ENCODE measurements around the gene ERF.

The ERF gene

DNA sequence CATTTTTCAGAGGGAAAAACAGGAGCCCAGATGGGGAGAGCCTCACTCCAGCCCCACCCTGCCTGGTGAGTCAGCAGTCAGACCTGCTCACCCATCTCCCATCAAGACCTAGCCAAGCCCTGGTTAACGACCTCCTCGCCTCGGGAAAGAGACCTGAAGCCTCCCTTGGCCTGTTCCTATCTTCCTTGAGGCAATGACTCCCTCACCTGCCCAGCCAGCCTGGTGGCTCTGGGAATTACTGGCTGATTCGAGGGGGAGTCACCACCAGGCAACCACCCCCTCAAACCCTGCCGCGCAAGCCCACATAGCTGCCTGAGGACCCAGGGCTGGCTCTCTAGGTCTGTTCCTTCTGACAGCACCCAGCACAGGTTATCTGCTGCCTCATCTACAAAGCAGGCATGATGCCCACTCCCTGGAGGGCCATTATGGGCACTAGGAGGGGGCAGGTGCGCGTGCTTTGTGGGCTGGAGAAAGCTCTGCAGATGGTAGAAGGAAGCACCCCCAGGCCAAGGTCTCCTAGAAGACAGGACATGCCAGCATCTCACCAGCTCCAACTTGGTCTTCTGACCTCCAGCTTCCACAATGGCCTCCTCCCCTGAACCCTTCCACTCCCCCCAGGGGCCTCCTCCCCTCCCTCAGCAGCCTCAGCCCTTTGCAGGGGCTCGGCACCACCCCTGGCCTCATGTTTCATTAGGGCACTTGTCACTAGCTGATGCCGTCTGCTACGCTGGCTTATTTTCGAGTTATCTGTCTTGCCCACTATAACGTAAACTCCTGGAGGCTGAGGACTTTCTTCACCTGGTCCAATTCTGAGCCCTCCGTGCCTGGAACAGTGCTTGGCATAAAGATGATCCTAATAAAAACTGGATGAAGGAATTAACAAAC lies 47.8 kb downstream of the ERF start:
- Mint-ChIP-seq H3K27me3 (no peaks in the 10 kb centered on the region), H3K4me1 (ENCODE audit: low read depth in 2 of 2) (peaks cover 47 to 61% of the 10 kb centered on the region in 2 donors), H3K36me3 (ENCODE audit: insufficient read depth) (peaks cover 96% of the 10 kb centered on the region), H3K4me3 (peak overlapping the region; percentile 59 to 67), H3K27ac (peak overlapping the region; percentile 88 to 89), H3K9me3 (no peaks in the 10 kb centered on the region)
- ATAC-seq (replicated peaks) (peak; percentile 20), DNase-seq (no peak)

DNA sequence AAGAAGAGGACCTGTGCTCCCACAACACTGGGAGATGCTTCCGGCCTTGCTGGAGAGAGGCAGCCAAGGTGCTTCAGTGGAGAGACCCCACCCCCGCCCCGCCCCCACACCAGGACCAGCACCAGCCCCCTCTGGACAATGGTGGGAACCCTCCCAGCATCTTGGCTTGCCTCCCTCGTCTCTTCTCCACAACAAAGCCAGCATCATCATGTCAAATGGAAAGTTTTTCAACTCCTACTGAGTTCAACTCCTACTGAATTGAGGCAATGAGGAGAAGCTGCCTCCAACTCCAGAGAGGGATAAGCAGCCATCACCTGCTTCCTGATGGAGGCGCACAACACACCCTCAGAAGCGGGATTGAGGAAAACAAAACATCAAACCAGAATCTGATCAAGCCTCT lies 50.3 kb downstream of the ERF start:
- Mint-ChIP-seq H3K36me3 (ENCODE audit: insufficient read depth) (peaks cover 85% of the 10 kb centered on the region), H3K4me3 (no peak overlapping the region), H3K27ac (peak overlapping the region; percentile 8 to 93), H3K9me3 (no peaks in the 10 kb centered on the region), H3K4me1 (ENCODE audit: low read depth in 2 of 2) (peaks cover 68 to 78% of the 10 kb centered on the region in 2 donors), H3K27me3 (no peaks in the 10 kb centered on the region)
- no peak for ATAC-seq (replicated peaks)
- DNase-seq: no peak

DNA sequence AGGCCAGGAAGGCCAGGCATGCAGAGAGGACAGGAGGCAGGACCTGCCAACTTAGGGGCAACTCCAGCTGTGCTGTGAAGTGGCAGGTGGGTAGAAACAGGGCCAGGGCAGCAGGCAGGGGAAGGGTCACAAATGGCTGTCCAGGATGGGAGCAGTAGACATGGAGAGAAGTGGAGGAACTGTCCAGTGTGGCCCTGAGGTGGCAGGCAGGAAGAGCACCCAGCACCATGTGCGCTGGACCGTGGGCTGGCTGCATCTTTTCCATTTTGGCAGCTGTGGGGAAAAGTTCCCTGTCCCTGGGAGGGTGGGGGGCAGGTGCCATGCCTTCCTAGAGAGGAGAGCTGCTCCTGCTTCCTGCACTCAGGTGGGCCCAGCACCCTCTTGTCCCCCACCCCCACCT lies 51.2 kb downstream of the ERF start:
- H3K9me3 Mint-ChIP-seq: no peaks in the 10 kb centered on the region
- H3K36me3 Mint-ChIP-seq (ENCODE audit: insufficient read depth): peaks cover 83% of the 10 kb centered on the region
- no peak for ATAC-seq (replicated peaks)
- H3K4me1 Mint-ChIP-seq (ENCODE audit: low read depth in 2 of 2): peaks cover 75 to 87% of the 10 kb centered on the region in 2 donors
- no peaks in the 10 kb centered on the region for H3K27me3 Mint-ChIP-seq
- H3K27ac Mint-ChIP-seq: peak overlapping the region; percentile 93
- peak overlapping the region in 1 of 2 donors; percentile 83 for H3K4me3 Mint-ChIP-seq
- DNase-seq: no peak

DNA sequence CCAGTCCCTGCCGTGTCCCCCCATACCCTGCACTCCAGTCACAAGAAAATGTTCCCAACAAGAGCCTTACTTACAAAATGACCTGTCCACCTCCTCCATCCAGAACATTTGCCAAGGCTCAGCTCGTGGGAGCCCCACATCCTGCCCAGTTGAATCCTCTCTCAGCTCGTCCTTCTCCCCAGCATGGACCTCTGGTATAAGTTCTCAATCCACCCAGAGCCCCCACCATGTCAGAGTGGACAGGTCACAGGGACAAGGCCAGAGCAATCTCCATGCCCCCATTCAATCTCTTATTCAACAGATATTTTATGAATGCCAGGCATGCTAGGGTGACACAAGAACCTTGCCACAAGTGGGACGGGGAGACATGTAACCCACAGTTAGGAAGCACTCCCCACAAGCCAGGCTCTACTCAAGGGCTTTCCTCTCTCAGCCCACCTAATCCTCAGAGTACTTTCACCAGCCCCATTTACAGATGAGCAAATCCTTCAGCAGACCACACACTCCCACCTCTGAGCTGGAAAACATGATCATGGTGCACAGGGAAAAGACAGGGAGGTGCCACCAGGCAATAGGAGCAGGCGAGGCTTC lies 52.5 kb downstream of the ERF start:
- peak overlapping the region; percentile 83 to 96 for H3K4me3 Mint-ChIP-seq
- H3K36me3 Mint-ChIP-seq (ENCODE audit: insufficient read depth): peaks cover 82% of the 10 kb centered on the region
- H3K27me3 Mint-ChIP-seq: no peaks in the 10 kb centered on the region
- ATAC-seq (replicated peaks): no peak
- H3K27ac Mint-ChIP-seq: peak overlapping the region; percentile 93
- H3K4me1 Mint-ChIP-seq (ENCODE audit: low read depth in 2 of 2): peaks cover 69 to 80% of the 10 kb centered on the region in 2 donors
- no peak for DNase-seq
- no peaks in the 10 kb centered on the region for H3K9me3 Mint-ChIP-seq

DNA sequence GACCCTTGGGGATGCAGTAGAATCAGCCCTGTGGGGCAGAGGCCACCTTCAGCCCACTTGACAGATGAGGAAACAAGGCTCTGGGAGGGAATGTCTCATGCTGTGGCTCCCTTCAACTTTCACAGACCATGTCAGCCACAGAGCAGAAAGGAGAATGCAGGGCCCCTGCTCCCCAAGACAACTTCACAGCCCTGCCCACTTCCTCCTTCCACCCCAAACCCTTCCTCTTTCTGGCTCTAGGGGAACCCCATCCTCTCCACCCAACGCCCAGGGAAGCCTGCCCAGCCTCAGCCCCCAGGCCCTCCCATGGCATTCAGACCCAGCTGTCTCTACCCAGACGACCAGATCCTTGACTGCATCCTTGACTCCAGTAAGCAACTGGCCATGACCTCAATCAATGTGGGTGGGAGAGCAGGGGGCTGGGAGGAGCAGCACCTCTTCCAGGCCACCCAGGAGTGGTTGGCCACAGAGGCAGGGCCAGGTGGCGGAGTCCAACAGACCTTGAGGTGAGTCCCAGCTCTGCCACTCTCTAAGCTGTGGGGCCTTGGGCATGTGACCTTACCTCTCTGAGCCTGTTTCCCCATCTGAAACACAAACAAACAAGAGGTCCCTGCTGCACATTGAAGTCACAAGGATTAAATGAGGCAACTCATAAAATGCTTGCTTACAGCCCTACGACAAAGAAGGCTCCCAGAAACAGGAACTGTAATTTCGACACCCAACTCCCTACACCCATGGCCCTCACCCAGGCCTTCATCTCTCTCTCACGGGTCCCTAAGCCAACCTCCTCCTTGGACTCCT lies 53.2 kb downstream of the ERF start:
- Mint-ChIP-seq H3K27me3 (no peaks in the 10 kb centered on the region), H3K27ac (peak overlapping the region; percentile 93), H3K4me3 (peak overlapping the region; percentile 83 to 96), H3K9me3 (no peaks in the 10 kb centered on the region), H3K36me3 (ENCODE audit: insufficient read depth) (peaks cover 80% of the 10 kb centered on the region), H3K4me1 (ENCODE audit: low read depth in 2 of 2) (peaks cover 75 to 84% of the 10 kb centered on the region in 2 donors)
- peak; percentile 59 to 63 (median 60) for DNase-seq
- peak; percentile 62 for ATAC-seq (replicated peaks)

DNA sequence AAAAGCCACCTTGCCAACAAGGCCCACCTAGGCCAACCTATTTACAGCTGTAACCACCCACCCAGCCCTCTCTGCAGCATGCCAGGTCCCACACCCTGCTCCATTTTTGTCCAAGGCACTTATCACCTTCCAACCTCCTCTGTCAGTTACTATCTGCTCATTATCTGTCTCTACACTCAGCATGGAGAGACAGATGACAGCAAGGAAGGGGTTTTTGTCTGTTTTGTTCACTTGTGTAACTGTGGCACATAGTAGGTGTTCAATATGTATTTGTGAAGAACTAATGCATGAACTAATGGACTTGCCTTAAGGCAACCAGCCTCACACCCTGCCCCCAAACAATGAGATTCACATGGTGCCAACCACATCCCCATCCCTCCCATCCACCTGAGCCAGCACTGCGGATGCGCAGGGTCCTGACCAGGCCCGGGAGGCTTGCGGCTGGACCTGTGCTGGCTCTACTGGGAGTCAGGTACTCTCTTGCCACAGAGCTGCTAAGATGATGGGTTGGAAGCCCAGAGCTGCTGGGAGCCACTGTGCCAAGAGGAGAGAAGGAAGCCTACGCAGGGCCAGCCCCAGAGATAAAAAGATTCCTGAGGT lies 54.7 kb downstream of the ERF start:
- DNase-seq (no peak), ATAC-seq (replicated peaks) (no peak)
- H3K27me3 Mint-ChIP-seq: no peaks in the 10 kb centered on the region
- peaks cover 75 to 82% of the 10 kb centered on the region in 2 donors for H3K4me1 Mint-ChIP-seq (ENCODE audit: low read depth in 2 of 2)
- H3K27ac Mint-ChIP-seq: peak overlapping the region; percentile 93
- no peaks in the 10 kb centered on the region for H3K9me3 Mint-ChIP-seq
- H3K4me3 Mint-ChIP-seq: peak overlapping the region; percentile 83 to 96
- peaks cover 78% of the 10 kb centered on the region for H3K36me3 Mint-ChIP-seq (ENCODE audit: insufficient read depth)

DNA sequence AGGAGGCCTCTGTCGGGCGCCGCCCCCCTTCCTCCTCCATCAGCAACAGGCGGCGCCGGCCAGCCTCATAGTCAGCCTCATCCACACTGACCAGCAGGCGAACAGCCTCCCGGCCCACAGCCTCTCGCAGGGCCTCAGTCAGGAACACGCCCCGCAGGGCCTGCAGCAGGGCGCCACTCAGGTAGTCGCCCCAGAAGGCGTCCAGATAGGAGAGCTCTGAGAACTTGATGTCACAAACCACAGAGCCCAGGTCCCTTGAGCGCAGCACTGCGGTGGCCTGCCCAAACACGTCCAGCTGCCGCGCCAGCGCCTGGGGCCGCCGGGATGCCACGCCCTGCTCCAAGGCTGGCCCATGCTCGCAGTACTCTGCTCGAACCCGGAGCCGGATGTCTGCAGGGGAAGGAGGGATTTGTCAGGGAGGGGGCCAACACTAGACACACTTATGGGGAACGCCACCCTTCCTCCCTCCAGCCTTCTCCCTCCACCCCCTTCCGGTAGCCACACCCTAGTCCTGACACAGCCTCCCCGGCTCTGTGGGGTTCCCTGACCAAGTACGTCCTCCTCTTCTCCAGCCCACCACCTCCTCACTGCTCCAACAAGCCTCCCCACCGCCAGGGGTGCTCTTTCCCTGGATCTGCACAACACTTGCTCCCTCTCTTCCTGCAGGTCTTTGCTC lies 55.4 kb downstream of the ERF start:
- ATAC-seq (replicated peaks) (peak; percentile 54), DNase-seq (peak; percentile 42 to 54 (median 46))
- Mint-ChIP-seq H3K4me1 (ENCODE audit: low read depth in 2 of 2) (peaks cover 72 to 75% of the 10 kb centered on the region in 2 donors), H3K27me3 (no peaks in the 10 kb centered on the region), H3K4me3 (peak overlapping the region; percentile 83 to 96), H3K36me3 (ENCODE audit: insufficient read depth) (peaks cover 72% of the 10 kb centered on the region), H3K9me3 (no peaks in the 10 kb centered on the region), H3K27ac (peak overlapping the region; percentile 93)

DNA sequence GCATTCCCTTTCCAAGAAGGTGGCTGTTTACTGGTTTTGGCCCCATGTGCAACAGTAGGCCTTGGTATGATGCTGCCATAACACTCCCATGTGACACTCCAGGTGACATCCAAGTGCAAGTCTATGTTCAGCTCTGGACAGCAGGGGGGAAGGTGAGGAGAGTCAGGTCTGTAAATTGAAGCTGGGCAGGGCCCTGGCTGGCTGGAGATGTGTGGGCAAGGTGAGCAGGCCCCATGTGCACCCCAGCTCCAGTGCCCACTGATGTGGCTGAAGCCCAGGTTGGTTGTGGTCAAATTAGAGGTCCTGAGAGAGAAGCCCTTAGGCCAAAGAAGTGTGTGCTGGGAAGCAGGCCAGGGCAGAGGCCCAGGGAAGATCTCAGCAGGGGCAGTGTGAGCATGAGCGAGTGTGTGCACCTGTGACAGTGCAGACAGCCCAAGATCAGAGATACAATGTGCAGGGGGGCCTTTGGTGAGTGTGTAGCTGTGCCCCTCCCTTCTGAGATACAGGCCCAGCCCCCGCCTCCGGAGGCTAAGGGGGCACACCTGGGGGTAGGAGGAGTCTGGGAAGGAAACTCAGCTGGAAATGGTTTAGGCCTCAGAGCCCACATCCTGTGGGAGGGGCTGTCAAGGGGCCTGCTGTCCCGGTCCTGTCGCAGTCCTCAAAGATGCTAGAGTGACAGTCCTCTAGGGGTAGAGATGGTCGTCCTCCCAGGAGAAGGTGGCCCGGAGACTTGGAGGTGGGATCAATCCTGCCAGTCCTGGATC lies 56.1 kb downstream of the ERF start:
- Mint-ChIP-seq H3K4me1 (ENCODE audit: low read depth in 2 of 2) (peaks cover 69 to 74% of the 10 kb centered on the region in 2 donors), H3K27ac (peak overlapping the region; percentile 93), H3K9me3 (no peaks in the 10 kb centered on the region), H3K27me3 (no peaks in the 10 kb centered on the region), H3K4me3 (peak overlapping the region; percentile 83 to 96), H3K36me3 (ENCODE audit: insufficient read depth) (peaks cover 68% of the 10 kb centered on the region)
- DNase-seq (peak; percentile 72 to 78 (median 78)), ATAC-seq (replicated peaks) (peak; percentile 75)

All from effector memory CD8-positive, alpha-beta T cell (primary cell).